IMR-90 (cell line): ENCODE data around the gene ATP11A. TPM values are rescaled to one million over a fixed set of nuclear protein-coding genes. Genes with fewer than 3 reads are reported as not detected.

Experiments used
- ATAC-seq: fragments of 200-7000 bp; cut with Tn5 transposase; 2 replicates; pipeline ENCODE4 v1.9.1; 2020; ENCODE audit warnings: low read depth, mild to moderate bottlenecking, moderate library complexity
- BruUV-seq: library from RNA; stranded (reverse); fragments of 400-500 nt; replicated peaks from 2 replicates; lab custom pipeline; 2021; lab: Mats Ljungman, UMichigan
- CTCF ChIA-PET: fragments of 300-600 bp; formaldehyde crosslinking; extraction: SDS; loops from one replicate; lab custom pipeline; 2021; ENCODE audit warnings: antibody characterized with exemption; lab: Yijun Ruan, JAX
- POLR2A ChIA-PET: fragments of 300-600 bp; sonication (Branson Sonifier 250); formaldehyde crosslinking; loops from one replicate; lab custom pipeline; 2022; ENCODE audit warnings: antibody characterized with exemption; ENCODE audit not compliant: unreplicated experiment; lab: Charles Lee
- DNase-seq: peaks from one replicate; pipeline ENCODE4 v3.0.0; 2013
- H2AFZ ChIP-seq: replicated peaks from 2 replicates; pipeline ENCODE3; 2013; ENCODE audit warnings: low read length, mild to moderate bottlenecking; ENCODE audit not compliant: poor library complexity
- H2AK5ac ChIP-seq: 2 replicates; pipeline ENCODE4 v1.6.1; 2013; ENCODE audit warnings: low read depth, low read length, inconsistent platforms
- H2AK9ac ChIP-seq: replicated peaks from 2 replicates; pipeline ENCODE3; 2013; ENCODE audit warnings: mild to moderate bottlenecking, low read depth, low read length, moderate library complexity; ENCODE audit not compliant: poor library complexity
- H2BK120ac ChIP-seq: 2 replicates; pipeline ENCODE4 v1.6.1; 2013; ENCODE audit warnings: low read depth, low read length, inconsistent platforms
- H2BK15ac ChIP-seq: 3 replicates; pipeline ENCODE4 v1.6.1; 2013; ENCODE audit warnings: low read depth, low read length, inconsistent platforms
- H2BK20ac ChIP-seq: 2 replicates; pipeline ENCODE4 v1.6.1; 2013; ENCODE audit warnings: low read depth, mild to moderate bottlenecking, inconsistent platforms, low read length, moderate library complexity
- H2BK5ac ChIP-seq: 2 replicates; pipeline ENCODE4 v1.6.1; 2013; ENCODE audit warnings: mild to moderate bottlenecking, low read depth, low read length, inconsistent platforms; ENCODE audit not compliant: poor library complexity, severe bottlenecking
- H3K14ac ChIP-seq: replicated peaks from 2 replicates; pipeline ENCODE4 v1.6.1; 2013; ENCODE audit warnings: low read depth, low read length, inconsistent platforms
- H3K18ac ChIP-seq: 2 replicates; pipeline ENCODE4 v1.6.1; 2013; ENCODE audit warnings: low read depth, low read length, control low read depth
- H3K23ac ChIP-seq: 2 replicates; pipeline ENCODE4 v1.6.1; 2013; ENCODE audit warnings: low read depth, low read length, inconsistent platforms
- H3K27ac ChIP-seq: 2 replicates; pipeline ENCODE4 v1.5.1; 2013; ENCODE audit warnings: mild to moderate bottlenecking, control low read depth, low read length; ENCODE audit not compliant: insufficient read depth
- H3K27me3 ChIP-seq: 2 replicates; pipeline ENCODE4 v1.6.1; 2013; ENCODE audit warnings: low read length; ENCODE audit not compliant: control insufficient read depth, insufficient read depth
- H3K36me3 ChIP-seq: 2 replicates; pipeline ENCODE4 v1.6.1; 2013; ENCODE audit warnings: low read length, mixed read lengths; ENCODE audit not compliant: control insufficient read depth, insufficient read depth
- H3K4ac ChIP-seq: 2 replicates; pipeline ENCODE4 v1.6.1; 2013; ENCODE audit warnings: low read depth, low read length, inconsistent platforms
- H3K4me1 ChIP-seq: 2 replicates; pipeline ENCODE4 v1.6.1; 2013; ENCODE audit warnings: low read length, mixed read lengths; ENCODE audit not compliant: control insufficient read depth, insufficient read depth
- H3K4me2 ChIP-seq: 2 replicates; pipeline ENCODE4 v1.6.1; 2013; ENCODE audit warnings: low read depth, mild to moderate bottlenecking, control low read depth, low read length, moderate library complexity
- H3K4me3 ChIP-seq: 2 replicates; pipeline ENCODE4 v1.5.1; 2013; ENCODE audit warnings: low read depth, mild to moderate bottlenecking, control low read depth, low read length, moderate library complexity; ENCODE audit not compliant: insufficient read depth
- H3K56ac ChIP-seq: 2 replicates; pipeline ENCODE4 v1.6.1; 2013; ENCODE audit warnings: low read length, inconsistent platforms; ENCODE audit not compliant: insufficient read depth; ENCODE audit errors: extremely low read depth
- H3K79me1 ChIP-seq, 2 experiments: 2 replicates each; pipeline ENCODE4 v1.6.1; 2013; ENCODE audit warnings: low read length in 2 of 2, inconsistent platforms in 1 of 2, low read depth in 1 of 2
- H3K9ac ChIP-seq: 2 replicates; pipeline ENCODE4 v1.6.1; 2013; ENCODE audit warnings: low read depth, low read length, control low read depth
- H3K9me1 ChIP-seq: 2 replicates; pipeline ENCODE4 v1.6.1; 2013; ENCODE audit warnings: low read length, inconsistent platforms; ENCODE audit not compliant: insufficient read depth
- H3K9me3 ChIP-seq: 2 replicates; pipeline ENCODE4 v1.6.1; 2013; ENCODE audit warnings: low read length; ENCODE audit not compliant: control insufficient read depth, insufficient read depth
- H4K20me1 ChIP-seq: 2 replicates; pipeline ENCODE4 v1.6.1; 2013; ENCODE audit warnings: low read length, inconsistent platforms; ENCODE audit not compliant: insufficient read depth
- H4K5ac ChIP-seq: 2 replicates; pipeline ENCODE4 v1.6.1; 2013; ENCODE audit warnings: mild to moderate bottlenecking, low read depth, low read length, control low read depth
- H4K8ac ChIP-seq, 2 experiments: 2 replicates each; pipeline ENCODE4 v1.6.1; 2013; ENCODE audit warnings: low read depth in 2 of 2, low read length in 2 of 2, control low read depth in 1 of 2, inconsistent platforms in 1 of 2
- H4K91ac ChIP-seq: 2 replicates; pipeline ENCODE4 v1.6.1; 2013; ENCODE audit warnings: low read depth, low read length, inconsistent platforms; ENCODE audit not compliant: insufficient read depth
- BHLHE40 ChIP-seq: fragments of 150-350 bp; IDR thresholded peaks from 2 replicates; pipeline ENCODE4 v1.6.1; 2016; ENCODE audit warnings: mild to moderate bottlenecking, low read depth, low read length
- CEBPB ChIP-seq: IDR thresholded peaks from 2 replicates; pipeline ENCODE4 v1.6.1; 2012; ENCODE audit warnings: low read depth, low read length, improper control_type of control experiment
- CHD1 ChIP-seq: IDR thresholded peaks from 2 replicates; pipeline ENCODE4 v1.6.1; 2012; ENCODE audit warnings: low read depth, low read length, improper control_type of control experiment
- CTCF ChIP-seq: conservative IDR thresholded peaks from 2 replicates; pipeline ENCODE4 v1.5.1; 2012; ENCODE audit warnings: mild to moderate bottlenecking, low read depth, low read length, improper control_type of control experiment
- FOS ChIP-seq: fragments of 150-350 bp; IDR thresholded peaks from 2 replicates; pipeline ENCODE4 v1.6.1; 2016; ENCODE audit warnings: low read depth, low read length
- MAFK ChIP-seq: IDR thresholded peaks from 2 replicates; pipeline ENCODE4 v1.6.1; 2012; ENCODE audit warnings: low read depth, low read length, improper control_type of control experiment
- MAZ ChIP-seq: IDR thresholded peaks from 2 replicates; pipeline ENCODE4 v1.6.1; 2012; ENCODE audit warnings: low read depth, mild to moderate bottlenecking, low read length, improper control_type of control experiment, moderate library complexity, borderline replicate concordance
- MXI1 ChIP-seq: IDR thresholded peaks from 2 replicates; pipeline ENCODE4 v1.6.1; 2012; ENCODE audit warnings: low read depth, mild to moderate bottlenecking, low read length, moderate library complexity, borderline replicate concordance
- NFE2L2 ChIP-seq: fragments of 150-350 bp; IDR thresholded peaks from 2 replicates; pipeline ENCODE4 v1.6.1; 2016; ENCODE audit warnings: low read depth, mild to moderate bottlenecking, low read length
- POLR2A ChIP-seq: IDR thresholded peaks from 2 replicates; pipeline ENCODE4 v1.6.1; 2012; ENCODE audit warnings: mild to moderate bottlenecking, low read depth, low read length
- RAD21 ChIP-seq: IDR thresholded peaks from 2 replicates; pipeline ENCODE4 v1.6.1; 2012; ENCODE audit warnings: low read length, improper control_type of control experiment
- RCOR1 ChIP-seq: IDR thresholded peaks from 2 replicates; pipeline ENCODE4 v1.6.1; 2012; ENCODE audit warnings: mild to moderate bottlenecking, low read length, improper control_type of control experiment; ENCODE audit not compliant: insufficient replicate concordance
- RFX5 ChIP-seq: IDR thresholded peaks from 2 replicates; pipeline ENCODE4 v1.8.0; 2012; ENCODE audit warnings: low read depth, mild to moderate bottlenecking, low read length, moderate library complexity
- SMC3 ChIP-seq: fragments of 150-350 bp; IDR thresholded peaks from 2 replicates; pipeline ENCODE4 v1.6.1; 2016; ENCODE audit warnings: low read depth, mild to moderate bottlenecking, antibody characterized with exemption, low read length, moderate library complexity
- WGBS, 2 experiments: methylation state at CpG; one replicate each; pipeline versions ENCODE4 v1.1.5 to v1.1.7; 2013; ENCODE audit warnings: missing lambda C conversion rate in 2 of 2; ENCODE audit not compliant: insufficient read length in 1 of 2; ENCODE audit errors: extremely low coverage in 2 of 2; 5-methylcytosine and 5-hydroxymethylcytosine counted together
- dilution Hi-C: fragments of 300-500 bp; cut with HindIII; formaldehyde crosslinking; loops from one replicate; pipeline ENCODE4 v1.14.3; 2018; ENCODE audit warnings: low sequenced_read_pairs; ENCODE audit not compliant: unreplicated experiment
- in situ Hi-C: fragments of 300-500 bp; cut with MboI; formaldehyde crosslinking; loops from 3 replicates; pipeline ENCODE4 v1.14.3; 2019; ENCODE audit warnings: low sequenced_read_pairs, inconsistent platforms, mixed read lengths
- intact Hi-C: fragments of 100-400 bp; cut with micrococcal nuclease; formaldehyde crosslinking; loops from 2 replicates; pipeline ENCODE4 v1.10.0; 2022
- polyA plus RNA-seq, 3 experiments: library from polyadenylated mRNA; depleted of rRNA; stranded (reverse); fragments of >200 nt; gene quantifications; 2 replicates each; pipeline ENCODE4 v1.2.3, GENCODE V29; 2012; ENCODE audit warnings: low replicate concordance in 1 of 3
- total RNA-seq: library from RNA; depleted of rRNA; stranded (reverse); fragments of >200 nt; gene quantifications from 2 replicates; pipeline ENCODE4 v1.2.3, GENCODE V29; 2012
- TF ChIP-seq, protein P1 (sequence below): fragments of 150-350 bp; IDR thresholded peaks from 2 replicates; pipeline ENCODE4 v1.6.1; 2016; ENCODE audit warnings: low read depth, mild to moderate bottlenecking, low read length, moderate library complexity, borderline replicate concordance
- TF ChIP-seq, protein P2 (sequence below): fragments of 150-350 bp; IDR thresholded peaks from 2 replicates; pipeline ENCODE4 v1.6.1; 2017; ENCODE audit warnings: mild to moderate bottlenecking, antibody characterized with exemption, low read length, low read depth

ATP11A gene
- total and polyA plus RNA-seq, 2 of the 4 experiments (the other 2 are of a cell fraction): 8.4 to 12.0 TPM

DNA sequence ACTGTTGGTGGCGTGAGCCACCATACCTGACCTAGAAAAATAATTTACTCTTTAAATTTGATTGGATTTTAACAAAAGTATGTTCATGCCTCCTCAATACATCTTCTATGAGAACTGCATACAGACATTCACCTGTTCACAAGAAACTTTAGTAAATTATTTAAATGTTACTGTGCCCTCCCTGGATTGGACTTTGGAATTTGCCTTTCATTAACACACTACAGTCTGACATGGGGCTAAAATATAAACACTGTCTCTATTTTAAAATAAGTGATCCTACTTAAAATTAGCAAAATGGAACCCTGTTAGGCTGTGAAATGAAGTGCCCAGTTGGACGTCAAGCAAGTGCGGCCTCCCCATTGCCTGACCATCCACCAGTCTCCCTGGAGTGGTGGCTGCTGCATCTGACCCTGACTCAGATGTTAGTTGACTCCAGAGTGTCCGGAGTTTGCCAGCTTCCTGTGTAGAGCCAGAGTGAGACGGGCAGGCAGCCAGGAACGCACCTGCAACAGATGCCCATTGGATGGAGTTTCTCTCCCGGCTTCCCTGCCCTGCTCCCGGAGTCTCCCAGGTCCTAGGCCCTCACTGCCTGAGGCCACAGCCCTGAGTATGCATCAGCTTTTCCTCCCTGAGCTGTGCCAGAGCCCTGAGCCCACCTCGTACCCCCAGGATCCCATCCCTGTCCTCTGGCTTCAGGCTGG, 45.9 kb upstream of the ATP11A start:
- no peak overlapping the region for H2AK5ac ChIP-seq
- H3K27ac ChIP-seq: no peak overlapping the region
- 64% methylated on average over 5 of the region's 9 CpGs; no CpG with 5 or more reads in 1 of the 2 experiments for WGBS, 2 experiments
- dilution Hi-C loops: no loop called here
- H2BK15ac ChIP-seq: no peak overlapping the region
- H3K9me3 ChIP-seq: no peaks in the 10 kb centered on the region
- H2BK5ac ChIP-seq: no peak overlapping the region
- no peak overlapping the region for H2BK120ac ChIP-seq
- no peaks in the 10 kb centered on the region for H4K20me1 ChIP-seq
- in situ Hi-C loops: loop anchor here (10.0 kb wide), 1 partner anchor 231 kb away; no protein-coding TSS in a partner anchor
- no peak overlapping the region for H3K23ac ChIP-seq
- no peak overlapping the region for H2AK9ac ChIP-seq
- intact Hi-C loops: no loop called here
- no peak overlapping the region for H4K8ac ChIP-seq
- H3K4me2 ChIP-seq: no peak overlapping the region
- H3K9me1 ChIP-seq: no peaks in the 10 kb centered on the region
- ATAC-seq: no peak
- no peak overlapping the region for H2AFZ ChIP-seq
- H2BK20ac ChIP-seq: no peak overlapping the region
- peaks cover 25% of the 10 kb centered on the region for H3K27me3 ChIP-seq
- no peak overlapping the region for H3K4ac ChIP-seq
- H4K5ac ChIP-seq: no peak overlapping the region
- no peak overlapping the region for H4K91ac ChIP-seq
- H3K14ac ChIP-seq: no peak overlapping the region
- CTCF ChIA-PET: no interaction called here
- BruUV-seq: no TSS peak
- no peak overlapping the region for H3K18ac ChIP-seq
- DNase-seq: no peak
- H3K79me1 ChIP-seq: no peaks in the 10 kb centered on the region
- H3K56ac ChIP-seq: no peak overlapping the region
- H3K4me1 ChIP-seq: no peaks in the 10 kb centered on the region
- no peaks in the 10 kb centered on the region for H3K36me3 ChIP-seq
- TF ChIP-seq MXI1: no peak
- no peak for TF ChIP-seq POLR2A
- TF ChIP-seq, protein P1, sequence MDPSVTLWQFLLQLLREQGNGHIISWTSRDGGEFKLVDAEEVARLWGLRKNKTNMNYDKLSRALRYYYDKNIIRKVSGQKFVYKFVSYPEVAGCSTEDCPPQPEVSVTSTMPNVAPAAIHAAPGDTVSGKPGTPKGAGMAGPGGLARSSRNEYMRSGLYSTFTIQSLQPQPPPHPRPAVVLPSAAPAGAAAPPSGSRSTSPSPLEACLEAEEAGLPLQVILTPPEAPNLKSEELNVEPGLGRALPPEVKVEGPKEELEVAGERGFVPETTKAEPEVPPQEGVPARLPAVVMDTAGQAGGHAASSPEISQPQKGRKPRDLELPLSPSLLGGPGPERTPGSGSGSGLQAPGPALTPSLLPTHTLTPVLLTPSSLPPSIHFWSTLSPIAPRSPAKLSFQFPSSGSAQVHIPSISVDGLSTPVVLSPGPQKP: no peak
- no peak for TF ChIP-seq CEBPB
- TF ChIP-seq CHD1: no peak
- no peak for TF ChIP-seq FOS
- no peak for TF ChIP-seq NFE2L2
- TF ChIP-seq, protein P2, sequence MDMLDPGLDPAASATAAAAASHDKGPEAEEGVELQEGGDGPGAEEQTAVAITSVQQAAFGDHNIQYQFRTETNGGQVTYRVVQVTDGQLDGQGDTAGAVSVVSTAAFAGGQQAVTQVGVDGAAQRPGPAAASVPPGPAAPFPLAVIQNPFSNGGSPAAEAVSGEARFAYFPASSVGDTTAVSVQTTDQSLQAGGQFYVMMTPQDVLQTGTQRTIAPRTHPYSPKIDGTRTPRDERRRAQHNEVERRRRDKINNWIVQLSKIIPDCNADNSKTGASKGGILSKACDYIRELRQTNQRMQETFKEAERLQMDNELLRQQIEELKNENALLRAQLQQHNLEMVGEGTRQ: no peak
- TF ChIP-seq MAFK: no peak
- no peak for TF ChIP-seq MAZ
- no peak for TF ChIP-seq RAD21
- no peak for TF ChIP-seq RCOR1
- TF ChIP-seq BHLHE40: no peak
- no peak for TF ChIP-seq CTCF
- no peak for TF ChIP-seq SMC3
- TF ChIP-seq RFX5: no peak
- H3K9ac ChIP-seq: no peak overlapping the region
- POLR2A ChIA-PET: no interaction called here
- no peak overlapping the region for H3K4me3 ChIP-seq
